ENCODE measurements around the gene AKR1E2. TPM values are rescaled to one million over a fixed set of nuclear protein-coding genes. Genes with fewer than 3 reads are reported as not detected.

The AKR1E2 gene
- total RNA-seq, 2 experiments from 2014 or later = 6.1 to 6.5 TPM

DNA sequence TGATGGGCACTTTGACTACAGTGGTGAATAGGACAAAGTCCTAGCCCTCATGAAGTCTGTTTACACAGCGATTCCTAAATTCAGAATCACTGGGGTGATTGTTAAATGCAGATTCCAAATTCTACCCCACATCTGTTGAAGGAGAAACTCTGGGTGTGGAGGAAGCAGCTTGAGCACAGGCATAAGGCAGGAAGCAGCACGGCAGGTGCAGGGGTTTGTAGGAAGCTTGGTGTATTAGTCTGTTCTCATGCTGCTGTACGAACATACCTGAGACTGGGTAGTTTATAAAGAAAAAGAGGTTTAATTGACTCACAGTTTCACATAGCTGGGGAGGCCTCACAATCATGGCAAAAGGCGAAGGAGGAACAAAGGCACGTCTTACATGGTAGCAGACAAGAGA lies 5.1 kb downstream of the AKR1E2 start:
- intact Hi-C loops (cut with micrococcal nuclease) = no loop called here

DNA sequence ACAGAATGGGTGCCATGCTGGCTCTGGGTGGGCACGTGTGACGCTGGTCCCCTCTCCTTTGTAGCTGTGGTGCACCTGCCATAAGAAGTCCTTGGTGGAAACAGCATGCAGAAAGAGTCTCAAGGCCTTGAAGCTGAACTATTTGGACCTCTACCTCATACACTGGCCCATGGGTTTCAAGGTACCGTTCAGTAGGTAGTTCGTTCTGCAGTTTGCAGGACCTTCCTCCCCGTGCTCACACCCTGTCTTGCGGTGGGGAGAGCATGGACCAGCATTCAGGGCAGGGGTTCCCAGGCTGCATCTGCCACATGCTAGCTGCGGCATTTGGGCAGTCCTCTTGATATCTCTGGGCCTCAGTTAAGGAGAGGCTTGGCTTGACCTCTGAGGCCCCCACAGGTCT lies 7.3 kb downstream of the AKR1E2 start:
- peaks cover 17% of the 10 kb centered on the region for H3K4me1 Mint-ChIP-seq (ENCODE audit: low read depth)
- ChIA-PET CTCF (interaction anchor here (11.1 to 11.2 kb wide), 2 partner anchors 17 to 19 kb away, joined by 74 to 90 read pairs; no protein-coding TSS in a partner anchor), POLR2A (interaction anchor here (0.6 kb wide), 1 partner anchor 664 kb away, joined by 3 read pairs; no protein-coding TSS in a partner anchor)
- H3K27ac Mint-ChIP-seq = no peak overlapping the region
- H3K4me3 Mint-ChIP-seq = no peak overlapping the region
- H3K27me3 Mint-ChIP-seq = peaks cover 7% of the 10 kb centered on the region
- TF ChIP-seq, protein P1, sequence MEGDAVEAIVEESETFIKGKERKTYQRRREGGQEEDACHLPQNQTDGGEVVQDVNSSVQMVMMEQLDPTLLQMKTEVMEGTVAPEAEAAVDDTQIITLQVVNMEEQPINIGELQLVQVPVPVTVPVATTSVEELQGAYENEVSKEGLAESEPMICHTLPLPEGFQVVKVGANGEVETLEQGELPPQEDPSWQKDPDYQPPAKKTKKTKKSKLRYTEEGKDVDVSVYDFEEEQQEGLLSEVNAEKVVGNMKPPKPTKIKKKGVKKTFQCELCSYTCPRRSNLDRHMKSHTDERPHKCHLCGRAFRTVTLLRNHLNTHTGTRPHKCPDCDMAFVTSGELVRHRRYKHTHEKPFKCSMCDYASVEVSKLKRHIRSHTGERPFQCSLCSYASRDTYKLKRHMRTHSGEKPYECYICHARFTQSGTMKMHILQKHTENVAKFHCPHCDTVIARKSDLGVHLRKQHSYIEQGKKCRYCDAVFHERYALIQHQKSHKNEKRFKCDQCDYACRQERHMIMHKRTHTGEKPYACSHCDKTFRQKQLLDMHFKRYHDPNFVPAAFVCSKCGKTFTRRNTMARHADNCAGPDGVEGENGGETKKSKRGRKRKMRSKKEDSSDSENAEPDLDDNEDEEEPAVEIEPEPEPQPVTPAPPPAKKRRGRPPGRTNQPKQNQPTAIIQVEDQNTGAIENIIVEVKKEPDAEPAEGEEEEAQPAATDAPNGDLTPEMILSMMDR (IDR thresholded peaks at IDR 0.05) = no peak
- no peaks in the 10 kb centered on the region for H3K9me3 Mint-ChIP-seq
- peaks cover 3% of the 10 kb centered on the region for H3K36me3 Mint-ChIP-seq (ENCODE audit: low read depth)
- DNase-seq (no peak), ATAC-seq (no peak)
- intact Hi-C loops (cut with micrococcal nuclease) = no loop called here

More for the DNA sequence above, 5.1 kb downstream of the AKR1E2 start:
- H3K4me3 Mint-ChIP-seq = no peak overlapping the region
- H3K9me3 Mint-ChIP-seq = no peaks in the 10 kb centered on the region
- peaks cover 15% of the 10 kb centered on the region for H3K4me1 Mint-ChIP-seq (ENCODE audit: low read depth)
- no peak for ATAC-seq
- no peak for DNase-seq
- H3K27me3 Mint-ChIP-seq = peaks cover 18% of the 10 kb centered on the region
- TF ChIP-seq, protein P1 (IDR thresholded peaks at IDR 0.05) = no peak
- no peak overlapping the region for H3K27ac Mint-ChIP-seq
- ChIA-PET POLR2A (no interaction called here), CTCF (interaction anchor here (11.1 to 11.2 kb wide), 2 partner anchors 16 to 19 kb away, joined by 74 to 90 read pairs; no protein-coding TSS in a partner anchor)
- peaks cover 1% of the 10 kb centered on the region for H3K36me3 Mint-ChIP-seq (ENCODE audit: low read depth)

DNA sequence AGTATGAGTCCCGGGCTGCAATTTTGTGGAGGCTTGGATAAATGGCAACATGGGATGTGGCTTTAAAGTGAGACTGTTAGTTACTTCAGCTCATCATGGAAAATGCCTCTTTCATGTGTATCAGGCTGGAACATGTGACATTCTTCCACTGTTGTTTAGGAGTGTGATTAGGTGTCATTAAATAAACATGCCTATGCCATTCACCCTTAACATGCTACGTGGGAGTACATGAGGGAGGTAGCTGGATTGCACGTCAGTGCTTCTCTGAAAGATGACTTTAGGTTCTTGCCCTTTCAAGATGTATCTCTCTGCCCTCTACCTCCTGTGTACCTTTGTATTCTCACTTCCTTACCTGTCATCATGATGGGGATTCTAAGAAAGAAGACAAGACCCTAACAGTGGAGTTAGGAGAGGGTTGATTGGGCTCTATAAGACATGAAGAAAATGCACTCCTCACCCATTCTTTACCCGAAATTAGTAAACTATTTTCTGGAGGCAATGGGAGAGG lies 8.9 kb downstream of the AKR1E2 start:
- intact Hi-C loops (cut with micrococcal nuclease) = no loop called here
- Mint-ChIP-seq H3K36me3 (ENCODE audit: low read depth) (peaks cover 3% of the 10 kb centered on the region), H3K27me3 (peaks cover 4% of the 10 kb centered on the region), H3K27ac (peak overlapping the region; percentile 37), H3K9me3 (no peaks in the 10 kb centered on the region), H3K4me3 (no peak overlapping the region), H3K4me1 (ENCODE audit: low read depth) (peaks cover 17% of the 10 kb centered on the region)
- ChIA-PET CTCF (interaction anchor here (3.9 to 11.2 kb wide), 3 partner anchors 15 to 20 kb away, joined by 27 to 90 read pairs (median 74); no protein-coding TSS in a partner anchor), POLR2A (interaction anchor here (0.7 to 0.8 kb wide), 2 partner anchors 7 to 9 kb away, joined by 3 read pairs; partner anchors contain the start of gene AKR1E2)
- DNase-seq (no peak), ATAC-seq (peak; percentile 64)
- TF ChIP-seq, protein P1 (IDR thresholded peaks at IDR 0.05) = no peak

DNA sequence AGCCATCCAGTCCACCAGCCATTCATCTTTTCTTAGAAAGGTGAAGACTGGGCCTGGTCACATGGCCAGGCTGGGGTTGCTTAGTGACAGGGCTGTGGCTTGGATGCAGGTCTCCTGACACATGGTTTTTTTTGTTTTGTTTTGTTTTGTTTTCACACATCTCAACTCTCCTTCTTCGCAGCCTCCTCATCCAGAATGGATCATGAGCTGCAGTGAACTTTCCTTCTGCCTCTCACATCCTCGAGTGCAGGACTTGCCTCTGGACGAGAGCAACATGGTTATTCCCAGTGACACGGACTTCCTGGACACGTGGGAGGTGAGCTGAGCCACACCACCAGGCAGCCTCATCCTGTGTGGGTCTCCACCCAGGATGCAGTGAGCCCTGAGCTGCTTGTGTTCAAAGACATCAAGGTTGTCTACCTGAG lies 9.5 kb downstream of the AKR1E2 start:
- intact Hi-C loops (cut with micrococcal nuclease) = no loop called here
- POLR2A ChIA-PET = interaction anchor here (0.8 kb wide), 1 partner anchor 10 kb away, joined by 3 read pairs; the partner anchor contains the start of gene AKR1E2
- CTCF ChIA-PET = interaction anchor here (3.9 to 11.1 kb wide), 2 partner anchors 15 to 20 kb away, joined by 27 to 90 read pairs; no protein-coding TSS in a partner anchor
- TF ChIP-seq, protein P1 (IDR thresholded peaks at IDR 0.05) = no peak
- Mint-ChIP-seq H3K27me3 (peaks cover 4% of the 10 kb centered on the region), H3K27ac (peak overlapping the region; percentile 65), H3K36me3 (ENCODE audit: low read depth) (peaks cover 3% of the 10 kb centered on the region), H3K4me1 (ENCODE audit: low read depth) (peaks cover 17% of the 10 kb centered on the region), H3K4me3 (no peak overlapping the region), H3K9me3 (no peaks in the 10 kb centered on the region)
- DNase-seq (peak; percentile 49), ATAC-seq (peak; percentile 74)

DNA sequence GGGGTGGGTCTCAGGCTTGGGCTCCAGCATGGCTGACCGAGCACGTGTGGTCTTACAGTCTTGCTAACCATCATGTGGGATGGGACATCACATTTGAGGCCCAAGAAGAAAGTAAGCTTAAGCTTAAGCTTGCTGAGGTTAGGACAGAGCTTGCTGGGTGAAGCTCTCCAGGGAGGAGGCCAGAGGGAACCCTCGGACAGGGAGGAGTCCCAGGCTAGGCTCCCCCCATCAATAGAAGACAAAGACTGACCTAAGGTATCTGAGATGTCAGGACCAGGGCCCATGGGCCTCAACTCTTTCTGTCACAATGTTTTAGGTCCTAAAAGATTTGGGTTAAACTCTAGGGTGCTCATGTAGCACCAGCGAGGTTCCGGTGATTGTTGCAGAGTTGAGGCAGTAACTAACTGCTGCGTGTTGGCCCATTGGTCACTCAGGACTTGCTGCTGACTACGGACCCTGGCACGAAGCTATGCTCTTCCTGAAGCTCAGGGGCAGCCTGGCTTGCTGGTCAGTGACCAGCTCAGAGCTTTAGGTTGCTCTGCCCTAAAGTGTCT lies 10.5 kb downstream of the AKR1E2 start:
- CTCF ChIA-PET = interaction anchor here (1.0 to 11.1 kb wide), 4 partner anchors 8 to 21 kb away, joined by 3 to 90 read pairs (median 16); no protein-coding TSS in a partner anchor
- DNase-seq (no peak), ATAC-seq (no peak)
- POLR2A ChIA-PET = interaction anchor here (1.0 kb wide), 1 partner anchor 336 kb away, joined by 3 read pairs; no protein-coding TSS in a partner anchor
- H3K36me3 Mint-ChIP-seq (ENCODE audit: low read depth) = peaks cover 3% of the 10 kb centered on the region
- no peak overlapping the region for H3K27ac Mint-ChIP-seq
- TF ChIP-seq, protein P1 (IDR thresholded peaks at IDR 0.05) = no peak
- H3K9me3 Mint-ChIP-seq = no peaks in the 10 kb centered on the region
- H3K4me1 Mint-ChIP-seq (ENCODE audit: low read depth) = peaks cover 17% of the 10 kb centered on the region
- no peaks in the 10 kb centered on the region for H3K27me3 Mint-ChIP-seq
- intact Hi-C loops (cut with micrococcal nuclease) = no loop called here
- no peak overlapping the region for H3K4me3 Mint-ChIP-seq

All from activated CD8-positive, alpha-beta T cell treated with anti-CD3 and anti-CD28 coated beads for 36 hours (primary cell).